Pancreas (tissue), 10 donors: ENCODE measurements around the gene NEK7. TPM values are rescaled to one million over a fixed set of nuclear protein-coding genes. Genes with fewer than 3 reads are reported as not detected.
A peak's percentile ranks its signal among the peaks of the same experiment; 100 is the strongest.

ENCODE experiments used
- ATAC-seq, 4 donors: fragments of 200-7000 bp; cut with Tn5 transposase; one replicate each; pipeline versions ENCODE4 v1.8.0 to v1.9.1; 2020; ENCODE audit warnings: mild to moderate bottlenecking in 4 of 4, moderate library complexity in 4 of 4
- DNase-seq, 6 donors: peaks; one replicate each; pipeline ENCODE4 v3.0.0-alpha.2; 2020
- FAIRE-seq: peaks from 2 replicates; lab custom pipeline; 2012; peaks lifted over from hg19 to GRCh38; lab: Jason Lieb, UNC
- H3K27ac ChIP-seq, 4 donors: fragments of 200-600 bp; sonication (generic); 1 replicate in 3 of 4; 2 replicates in 1 of 4; pipeline versions ENCODE4 v1.5.0 to v1.8.0; 2020
- H3K27me3 ChIP-seq, 4 donors: fragments of 200-600 bp; one replicate each; pipeline ENCODE4 v1.8.0; 2021
- H3K36me3 ChIP-seq, 3 donors: fragments of 200-600 bp; sonication (generic) in 1 of 3; one replicate each; pipeline versions ENCODE4 v1.5.0 to v1.8.0; 2020 to 2021
- H3K4me1 ChIP-seq, 3 donors: fragments of 200-600 bp; one replicate each; pipeline ENCODE4 v1.8.0; 2021
- H3K4me3 ChIP-seq, 4 donors: fragments of 200-600 bp; sonication (generic) in 2 of 4; one replicate each; pipeline versions ENCODE4 v1.5.0 to v1.8.0; 2020 to 2021
- H3K9me3 ChIP-seq, 4 donors: fragments of 200-600 bp; one replicate each; pipeline ENCODE4 v1.8.0; 2021
- WGBS, 2 donors: extraction: QIAGEN DNeasy Blood & Tissue Kit; methylation state at CpG; one replicate each; pipeline ENCODE4 v1.1.7; 2013; 5-methylcytosine and 5-hydroxymethylcytosine counted together
- intact Hi-C, 3 donors: fragments of 100-400 bp; cut with DNase I; formaldehyde crosslinking; loops; one replicate each; pipeline versions ENCODE4 v1.11.1 to v1.14.2; 2022
- polyA plus RNA-seq, 2 donors: library from polyadenylated mRNA; stranded (reverse); fragments of 200-250 nt; gene quantifications; one replicate each; pipeline ENCODE4 v1.2.3, GENCODE V29; 2013
- total RNA-seq, 6 donors: library from RNA; stranded (reverse); fragmentation: NEBNext Ultra II Directional in 4 of 6; extraction: Animal tissue kit (Norgen Biotek cat#: 25700) in 4 of 6; gene quantifications; one replicate each; pipeline versions ENCODE4 v1.2.1 to v1.2.4, GENCODE V29; 2021 to 2023
- TF ChIP-seq, protein P1 (sequence below), 4 donors: fragments of 200-600 bp; sonication (generic) in 3 of 4; IDR thresholded peaks; one replicate each; pipeline versions ENCODE4 v1.5.0 to v1.8.0; 2021; ENCODE audit warnings: antibody characterized with exemption in 4 of 4
- donor health status: healthy with polysubstance abuse.
- donor health status: DM: no; HTN: no; CAD: no; lungs with moderate emphysema.
- donor health status: DM: no; HTN: no; CAD: no.
- donor health status: control.
- donor health status: control.
- donor health status: Bipolar disorder and iron deficiency.
- donor health status: DM: yes; HTN: yes; CAD: no.
- donor health status: DM: no; HTN: no; CAD: no.
- donor health status: DM: no; HTN: no; CAD: no.
- donor health status: DM: yes; HTN: yes; CAD: no.

NEK7 gene
- total and polyA plus RNA-seq, 8 donors, result 8.0 to 36.3 (median 20.9) TPM

DNA sequence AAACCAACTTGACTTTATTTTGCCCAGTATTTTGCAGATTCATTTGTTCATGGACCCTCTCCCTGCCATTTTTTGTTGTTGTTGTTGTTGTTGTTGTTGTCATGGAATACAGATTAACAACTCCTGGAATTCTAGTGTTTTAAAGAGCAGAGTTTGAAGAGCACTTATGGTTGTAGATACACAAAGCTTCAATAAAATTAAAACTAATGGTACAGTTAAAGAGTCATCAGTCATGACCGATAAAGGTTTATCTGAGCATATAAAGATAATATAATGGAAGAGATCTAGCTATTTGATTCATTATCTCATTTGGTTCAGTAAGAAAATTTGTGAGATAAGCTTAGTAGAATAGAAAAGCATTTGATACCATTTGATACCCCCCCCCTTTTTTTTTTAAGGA is 21.8 kb downstream of the NEK7 start:
- no peak for FAIRE-seq
- Histone ChIP-seq H3K36me3 (no peaks in the 10 kb centered on the region), H3K4me1 (peaks cover 12 to 41% (median 33%) of the 10 kb centered on the region in 3 donors), H3K27me3 (no peaks in the 10 kb centered on the region), H3K27ac (no peak overlapping the region), H3K9me3 (no peaks in the 10 kb centered on the region), H3K4me3 (no peak overlapping the region)
- no peak for DNase-seq
- no peak for ATAC-seq
- TF ChIP-seq, protein P1, sequence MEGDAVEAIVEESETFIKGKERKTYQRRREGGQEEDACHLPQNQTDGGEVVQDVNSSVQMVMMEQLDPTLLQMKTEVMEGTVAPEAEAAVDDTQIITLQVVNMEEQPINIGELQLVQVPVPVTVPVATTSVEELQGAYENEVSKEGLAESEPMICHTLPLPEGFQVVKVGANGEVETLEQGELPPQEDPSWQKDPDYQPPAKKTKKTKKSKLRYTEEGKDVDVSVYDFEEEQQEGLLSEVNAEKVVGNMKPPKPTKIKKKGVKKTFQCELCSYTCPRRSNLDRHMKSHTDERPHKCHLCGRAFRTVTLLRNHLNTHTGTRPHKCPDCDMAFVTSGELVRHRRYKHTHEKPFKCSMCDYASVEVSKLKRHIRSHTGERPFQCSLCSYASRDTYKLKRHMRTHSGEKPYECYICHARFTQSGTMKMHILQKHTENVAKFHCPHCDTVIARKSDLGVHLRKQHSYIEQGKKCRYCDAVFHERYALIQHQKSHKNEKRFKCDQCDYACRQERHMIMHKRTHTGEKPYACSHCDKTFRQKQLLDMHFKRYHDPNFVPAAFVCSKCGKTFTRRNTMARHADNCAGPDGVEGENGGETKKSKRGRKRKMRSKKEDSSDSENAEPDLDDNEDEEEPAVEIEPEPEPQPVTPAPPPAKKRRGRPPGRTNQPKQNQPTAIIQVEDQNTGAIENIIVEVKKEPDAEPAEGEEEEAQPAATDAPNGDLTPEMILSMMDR (IDR thresholded peaks at IDR 0.05), result no peak
- 79 to 82% methylated on average over 1 of the region's 1 CpG for WGBS, 2 donors
- intact Hi-C loops, result no loop called here

DNA sequence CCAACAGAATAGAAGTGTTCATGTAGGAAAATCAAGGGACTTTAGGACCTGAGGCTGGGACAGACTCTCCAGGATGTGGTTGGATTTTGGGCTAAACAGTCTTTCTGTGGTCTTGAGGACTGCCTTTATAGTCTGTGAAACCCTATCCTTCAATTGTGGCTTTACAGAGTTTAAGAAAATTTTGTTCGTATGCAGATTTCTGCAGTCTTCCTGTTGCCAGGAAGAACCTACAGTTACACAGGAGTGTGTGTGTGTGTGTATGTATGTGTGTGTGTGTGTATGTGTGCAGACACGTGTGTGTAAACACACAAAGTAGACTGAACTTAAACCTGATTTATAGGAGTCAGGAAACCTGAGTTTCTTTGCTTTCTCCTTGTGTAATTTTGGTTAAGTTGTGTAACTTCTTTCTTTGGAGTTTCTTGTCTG is 22.8 kb downstream of the NEK7 start:
- ATAC-seq, result peak in 3 of 4 donors; percentile 16 to 58 (median 48)
- Histone ChIP-seq H3K27me3 (no peaks in the 10 kb centered on the region), H3K4me3 (no peak overlapping the region), H3K4me1 (peaks cover 12 to 36% (median 31%) of the 10 kb centered on the region in 3 donors), H3K36me3 (no peaks in the 10 kb centered on the region), H3K9me3 (no peaks in the 10 kb centered on the region), H3K27ac (no peak overlapping the region)
- intact Hi-C loops, result no loop called here
- no peak for DNase-seq
- TF ChIP-seq, protein P1 (IDR thresholded peaks at IDR 0.05), result no peak
- FAIRE-seq, result no peak
- 22 to 25% methylated on average over 2 of the region's 2 CpGs for WGBS, 2 donors

DNA sequence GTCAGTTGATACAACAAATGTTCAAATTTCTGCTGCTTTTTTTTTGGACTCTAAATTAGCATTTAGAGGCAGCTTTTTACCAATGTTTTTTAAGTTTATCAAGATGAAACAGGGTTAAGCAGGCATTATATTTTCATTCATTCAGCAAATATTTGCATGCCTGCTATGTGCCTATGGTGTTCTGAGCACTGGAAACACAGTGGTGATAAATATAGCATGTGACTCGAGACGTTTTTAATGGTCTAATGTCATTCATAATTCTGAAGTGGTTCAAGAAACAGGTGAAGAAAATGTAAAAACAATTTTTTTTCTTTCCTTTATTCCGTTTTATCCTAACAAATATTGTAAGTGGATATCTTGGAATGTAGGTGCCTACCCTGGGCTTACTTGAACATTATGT is 26.8 kb downstream of the NEK7 start:
- intact Hi-C loops, result no loop called here
- no peak for ATAC-seq
- TF ChIP-seq, protein P1 (IDR thresholded peaks at IDR 0.05), result no peak

DNA sequence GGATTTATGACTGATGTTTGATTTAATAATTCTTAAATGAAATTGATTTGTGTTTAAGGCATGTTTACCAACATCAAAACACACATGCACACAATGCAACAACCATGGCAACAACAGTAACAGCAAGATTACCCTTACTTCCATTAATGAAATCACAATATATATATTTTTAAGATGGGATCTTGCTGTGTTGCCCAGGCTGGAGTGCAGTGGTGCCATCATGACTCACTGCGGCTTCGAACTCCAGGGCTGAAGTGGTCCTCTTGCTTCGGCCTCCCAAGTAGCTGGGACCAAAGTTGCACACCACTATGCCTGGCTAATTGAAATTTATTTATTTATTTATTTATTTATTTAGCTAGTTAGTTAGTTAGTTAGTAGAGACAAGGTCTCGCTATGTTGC is 27.7 kb downstream of the NEK7 start:
- Histone ChIP-seq H3K27me3 (no peaks in the 10 kb centered on the region), H3K4me3 (no peak overlapping the region), H3K36me3 (no peaks in the 10 kb centered on the region), H3K27ac (no peak overlapping the region), H3K9me3 (no peaks in the 10 kb centered on the region), H3K4me1 (peaks cover 0 to 38% (median 25%) of the 10 kb centered on the region in 3 donors)
- intact Hi-C loops, result no loop called here
- FAIRE-seq (no peak), DNase-seq (no peak), ATAC-seq (no peak)
- TF ChIP-seq, protein P1 (IDR thresholded peaks at IDR 0.05), result no peak
- WGBS, 2 donors, result 98% methylated on average over 4 of the region's 4 CpGs

More for the DNA sequence above, 26.8 kb downstream of the NEK7 start:
- 61 to 62% methylated on average over 3 of the region's 3 CpGs for WGBS, 2 donors
- FAIRE-seq (no peak), DNase-seq (no peak)
- H3K36me3 ChIP-seq, result no peaks in the 10 kb centered on the region
- peaks cover 0 to 42% (median 24%) of the 10 kb centered on the region in 3 donors for H3K4me1 ChIP-seq
- H3K27ac ChIP-seq, result no peak overlapping the region
- no peaks in the 10 kb centered on the region for H3K9me3 ChIP-seq
- no peaks in the 10 kb centered on the region for H3K27me3 ChIP-seq
- no peak overlapping the region for H3K4me3 ChIP-seq

DNA sequence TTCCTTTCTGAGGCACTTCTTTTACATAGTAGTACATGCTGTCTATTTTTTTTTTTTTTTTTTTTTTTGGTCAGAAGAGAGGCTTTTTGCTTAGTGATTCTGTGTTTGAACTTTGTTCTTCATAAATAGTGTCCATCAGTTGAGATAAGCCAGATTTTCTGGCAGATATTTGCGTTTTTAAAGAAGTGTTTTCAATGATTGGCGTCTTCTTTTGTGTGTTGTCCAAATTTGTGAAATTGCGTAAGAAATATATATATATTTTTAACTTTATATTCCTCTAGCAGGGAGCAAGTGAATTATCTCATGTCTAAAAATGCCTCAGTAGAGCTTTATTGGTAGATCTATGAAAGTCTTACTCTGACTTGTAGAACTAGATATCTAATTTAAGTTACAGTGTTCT is 28.3 kb downstream of the NEK7 start:
- FAIRE-seq (no peak), DNase-seq (no peak), ATAC-seq (no peak)
- Histone ChIP-seq H3K9me3 (no peaks in the 10 kb centered on the region), H3K4me1 (peaks cover 0 to 31% (median 20%) of the 10 kb centered on the region in 3 donors), H3K4me3 (no peak overlapping the region), H3K27me3 (no peaks in the 10 kb centered on the region), H3K36me3 (no peaks in the 10 kb centered on the region), H3K27ac (no peak overlapping the region)
- 57 to 66% methylated on average over 3 of the region's 3 CpGs for WGBS, 2 donors
- intact Hi-C loops, result no loop called here
- TF ChIP-seq, protein P1 (IDR thresholded peaks at IDR 0.05), result no peak
